GM12864 (cell line): ENCODE measurements around the gene SH3BGRL.
"Not testable (repeated sequence)": the region's sequence is repeated elsewhere in the genome, so short reads cannot be mapped to it uniquely, and the experiment has no call there.

Experiments
- DNase-seq: peaks from one replicate; pipeline ENCODE4 v3.0.0-alpha.2; 2011; ENCODE audit warnings: low read depth
- H3K4me3 ChIP-seq: 2 replicates; pipeline ENCODE4 v1.5.1; 2011; ENCODE audit warnings: mild to moderate bottlenecking, low read depth, low read length, control low read depth
- CTCF ChIP-seq: IDR thresholded peaks from 2 replicates; pipeline ENCODE4 v1.5.1; 2011; ENCODE audit warnings: low read depth, mild to moderate bottlenecking, moderate library complexity, low read length, control low read depth, inconsistent platforms; ENCODE audit errors: missing control alignments

Gene SH3BGRL

DNA sequence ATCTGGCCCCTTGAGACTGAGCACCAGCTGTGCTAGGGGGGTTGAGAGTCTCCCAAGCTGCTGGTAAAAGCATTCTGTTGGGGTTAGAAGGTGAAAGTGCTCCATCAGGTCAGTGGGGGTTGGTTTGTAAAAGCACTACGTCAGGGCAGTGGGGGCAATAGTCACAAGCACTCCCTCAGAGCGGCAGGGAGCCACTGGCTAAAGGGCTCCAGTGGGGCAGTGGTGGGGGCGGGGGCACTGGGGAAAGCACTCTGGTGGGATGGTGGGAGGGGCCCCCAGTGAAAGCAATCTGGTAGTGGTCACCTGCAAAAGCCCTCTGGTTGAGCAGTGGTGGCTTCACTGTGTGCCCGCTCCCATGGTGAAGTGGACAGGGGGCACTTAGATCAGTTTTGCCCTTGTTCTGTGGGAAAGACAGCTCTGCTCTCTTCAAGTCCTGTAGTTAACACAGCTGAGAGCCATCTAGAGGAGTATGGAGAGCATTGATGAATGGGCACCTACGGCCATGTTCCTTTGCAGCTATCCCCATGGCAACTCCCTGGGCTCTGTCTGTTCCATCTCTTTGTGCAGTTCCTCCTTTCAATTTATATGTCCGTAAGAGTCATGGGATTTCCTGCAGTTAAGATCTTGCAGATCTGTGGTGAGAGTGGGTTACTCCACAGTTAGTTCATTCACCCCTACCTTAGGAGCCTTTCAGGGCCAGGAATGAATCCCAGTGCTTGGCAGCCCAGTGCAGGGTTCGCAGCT, 106.4 kb downstream of the SH3BGRL start:
- H3K4me3 ChIP-seq = no peak overlapping the region
- no peak for TF ChIP-seq CTCF
- DNase-seq = no peak

DNA sequence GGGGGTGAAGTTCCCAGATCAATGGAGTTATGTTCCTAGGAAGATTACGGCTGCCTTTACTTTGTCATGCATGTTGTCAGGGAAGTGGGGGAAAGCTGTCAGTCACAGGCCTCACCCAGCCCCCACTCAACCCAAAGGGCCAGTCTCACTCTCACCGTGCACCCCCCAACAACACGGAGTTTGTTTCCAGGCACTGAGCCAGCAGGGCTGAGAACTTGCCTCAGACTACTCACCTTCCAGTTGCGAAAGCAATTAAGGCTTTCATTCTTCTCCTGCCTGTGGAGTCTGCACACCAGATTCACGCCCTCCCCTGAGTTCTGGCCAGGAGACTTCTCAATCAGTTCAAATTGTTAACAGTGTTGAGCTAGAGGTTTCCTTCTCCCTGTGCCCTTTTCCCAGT, 114.3 kb downstream of the SH3BGRL start:
- no peak for TF ChIP-seq CTCF
- DNase-seq = no peak
- H3K4me3 ChIP-seq = no peak overlapping the region

- not testable (repeated sequence) for H3K4me3 ChIP-seq, DNase-seq
Measured at GRCh38 chrX:81331653-81332052, 129.8 kb downstream of the SH3BGRL start.

DNA sequence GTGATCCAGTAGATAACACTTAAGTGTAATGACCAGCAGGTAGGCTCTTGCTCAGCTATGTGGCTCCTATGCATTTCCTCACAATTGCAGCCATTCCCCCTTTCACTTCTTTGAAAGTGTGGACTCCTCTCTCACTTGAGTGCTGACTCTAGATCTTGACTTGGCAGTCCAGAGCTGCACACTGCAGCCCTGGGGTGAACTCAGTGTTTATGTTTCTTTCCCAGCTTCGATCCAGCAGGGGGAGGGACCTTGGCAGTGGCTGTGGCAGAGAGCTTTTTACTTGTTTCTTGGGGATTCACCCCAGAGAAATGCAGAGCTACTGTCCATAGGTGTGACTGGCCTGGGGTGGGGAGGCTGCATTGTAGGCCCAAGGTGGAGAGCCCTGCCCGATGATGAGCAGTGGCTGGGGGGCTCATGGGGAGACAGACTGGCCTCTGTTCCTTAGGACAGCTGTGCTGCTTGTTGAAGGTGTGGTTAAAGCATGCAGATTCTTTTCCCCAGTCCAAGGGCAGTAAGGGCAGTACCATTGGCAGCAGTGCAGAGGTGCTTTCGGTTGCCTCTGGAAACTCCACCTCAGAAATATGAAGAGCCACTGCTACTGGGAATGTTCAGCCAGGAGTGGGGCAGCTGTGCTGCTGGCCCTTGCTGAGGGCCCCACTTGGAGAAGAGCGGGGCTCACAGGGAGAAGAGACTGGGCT, 134.7 kb downstream of the SH3BGRL start:
- no peak for TF ChIP-seq CTCF
- DNase-seq = no peak
- no peak overlapping the region for H3K4me3 ChIP-seq

GRCh38 chrX:81337805-81338204, 135.9 kb downstream of the SH3BGRL start:
- TF ChIP-seq CTCF = no peak
- no peak overlapping the region for H3K4me3 ChIP-seq

DNA sequence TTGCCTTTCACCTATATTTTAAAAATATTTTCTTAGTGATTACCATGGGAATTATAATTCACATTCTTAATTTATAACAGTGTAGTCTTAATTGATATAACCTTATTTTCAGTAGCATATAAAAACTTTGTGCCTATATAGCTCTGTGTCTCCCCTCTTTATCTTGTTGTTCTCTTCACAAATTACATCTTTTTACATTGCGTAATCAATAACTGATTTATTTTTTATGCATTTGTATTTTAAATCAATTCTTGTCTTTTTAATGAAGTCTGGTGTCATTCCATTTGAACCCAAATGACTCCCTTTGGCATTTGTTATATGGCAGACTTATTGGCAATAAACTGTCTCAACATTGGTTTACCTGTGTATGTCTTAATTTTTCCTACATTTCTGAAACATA, 137.0 kb downstream of the SH3BGRL start:
- no peak for TF ChIP-seq CTCF
- H3K4me3 ChIP-seq = no peak overlapping the region
- DNase-seq = no peak

More at GRCh38 chrX:81337805-81338204, 135.9 kb downstream of the SH3BGRL start:
- DNase-seq = no peak

GRCh38 chrX:81345296-81345695, 143.4 kb downstream of the SH3BGRL start:
- not testable (repeated sequence) for H3K4me3 ChIP-seq, DNase-seq
